ENCODE measurements around the gene RNF220.

DNA sequence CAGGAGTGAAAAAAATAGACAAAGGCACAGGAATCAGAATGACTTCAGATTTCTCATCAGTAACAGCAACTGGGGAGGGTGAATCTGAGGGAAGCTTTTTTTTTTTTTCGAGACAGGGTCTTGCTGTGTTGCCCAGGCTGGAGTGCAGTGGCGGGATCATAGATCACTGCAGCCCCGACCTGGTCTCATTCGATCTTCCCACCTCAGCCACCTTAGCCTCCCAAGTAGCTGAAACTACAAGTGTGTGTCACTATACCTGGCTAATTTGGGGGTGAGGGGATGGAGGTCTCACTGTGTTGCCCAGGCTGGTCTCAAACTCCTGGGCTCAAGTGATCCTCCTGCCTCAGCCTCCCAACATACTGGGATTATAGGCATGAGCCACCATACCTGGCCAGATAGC lies 280.2 kb downstream of the RNF220 start:
- TF ChIP-seq YY1 (IDR thresholded peaks at IDR 0.05; ENCODE audit: insufficient read depth, insufficient replicate concordance, low read depth, low read length) (no peak), MAFF (IDR thresholded peaks at IDR 0.05; ENCODE audit: low read depth, low read length) (no peak), POLR2AphosphoS5 (IDR thresholded peaks at IDR 0.05; ENCODE audit: low read depth, low read length) (no peak), SALL2 (CRISPR knock-in tag; IDR thresholded peaks at IDR 0.05) (no peak), ARID2 (CRISPR knock-in tag; IDR thresholded peaks at IDR 0.05; ENCODE audit: borderline replicate concordance) (no peak), RAD51 (IDR thresholded peaks at IDR 0.05; ENCODE audit: borderline replicate concordance) (no peak), EZH2 (conservative IDR thresholded peaks at IDR 0.05; ENCODE audit: low read depth, low read length) (no peak)
- TF ChIP-seq, protein P1, sequence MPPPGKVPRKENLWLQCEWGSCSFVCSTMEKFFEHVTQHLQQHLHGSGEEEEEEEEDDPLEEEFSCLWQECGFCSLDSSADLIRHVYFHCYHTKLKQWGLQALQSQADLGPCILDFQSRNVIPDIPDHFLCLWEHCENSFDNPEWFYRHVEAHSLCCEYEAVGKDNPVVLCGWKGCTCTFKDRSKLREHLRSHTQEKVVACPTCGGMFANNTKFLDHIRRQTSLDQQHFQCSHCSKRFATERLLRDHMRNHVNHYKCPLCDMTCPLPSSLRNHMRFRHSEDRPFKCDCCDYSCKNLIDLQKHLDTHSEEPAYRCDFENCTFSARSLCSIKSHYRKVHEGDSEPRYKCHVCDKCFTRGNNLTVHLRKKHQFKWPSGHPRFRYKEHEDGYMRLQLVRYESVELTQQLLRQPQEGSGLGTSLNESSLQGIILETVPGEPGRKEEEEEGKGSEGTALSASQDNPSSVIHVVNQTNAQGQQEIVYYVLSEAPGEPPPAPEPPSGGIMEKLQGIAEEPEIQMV (CRISPR knock-in tag; IDR thresholded peaks at IDR 0.05; ENCODE audit: low read depth) = no peak
- TF ChIP-seq, protein P2, sequence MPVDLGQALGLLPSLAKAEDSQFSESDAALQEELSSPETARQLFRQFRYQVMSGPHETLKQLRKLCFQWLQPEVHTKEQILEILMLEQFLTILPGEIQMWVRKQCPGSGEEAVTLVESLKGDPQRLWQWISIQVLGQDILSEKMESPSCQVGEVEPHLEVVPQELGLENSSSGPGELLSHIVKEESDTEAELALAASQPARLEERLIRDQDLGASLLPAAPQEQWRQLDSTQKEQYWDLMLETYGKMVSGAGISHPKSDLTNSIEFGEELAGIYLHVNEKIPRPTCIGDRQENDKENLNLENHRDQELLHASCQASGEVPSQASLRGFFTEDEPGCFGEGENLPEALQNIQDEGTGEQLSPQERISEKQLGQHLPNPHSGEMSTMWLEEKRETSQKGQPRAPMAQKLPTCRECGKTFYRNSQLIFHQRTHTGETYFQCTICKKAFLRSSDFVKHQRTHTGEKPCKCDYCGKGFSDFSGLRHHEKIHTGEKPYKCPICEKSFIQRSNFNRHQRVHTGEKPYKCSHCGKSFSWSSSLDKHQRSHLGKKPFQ (CRISPR knock-in tag; IDR thresholded peaks at IDR 0.05; ENCODE audit: insufficient replicate concordance) = no peak
- TF ChIP-seq, protein P3, sequence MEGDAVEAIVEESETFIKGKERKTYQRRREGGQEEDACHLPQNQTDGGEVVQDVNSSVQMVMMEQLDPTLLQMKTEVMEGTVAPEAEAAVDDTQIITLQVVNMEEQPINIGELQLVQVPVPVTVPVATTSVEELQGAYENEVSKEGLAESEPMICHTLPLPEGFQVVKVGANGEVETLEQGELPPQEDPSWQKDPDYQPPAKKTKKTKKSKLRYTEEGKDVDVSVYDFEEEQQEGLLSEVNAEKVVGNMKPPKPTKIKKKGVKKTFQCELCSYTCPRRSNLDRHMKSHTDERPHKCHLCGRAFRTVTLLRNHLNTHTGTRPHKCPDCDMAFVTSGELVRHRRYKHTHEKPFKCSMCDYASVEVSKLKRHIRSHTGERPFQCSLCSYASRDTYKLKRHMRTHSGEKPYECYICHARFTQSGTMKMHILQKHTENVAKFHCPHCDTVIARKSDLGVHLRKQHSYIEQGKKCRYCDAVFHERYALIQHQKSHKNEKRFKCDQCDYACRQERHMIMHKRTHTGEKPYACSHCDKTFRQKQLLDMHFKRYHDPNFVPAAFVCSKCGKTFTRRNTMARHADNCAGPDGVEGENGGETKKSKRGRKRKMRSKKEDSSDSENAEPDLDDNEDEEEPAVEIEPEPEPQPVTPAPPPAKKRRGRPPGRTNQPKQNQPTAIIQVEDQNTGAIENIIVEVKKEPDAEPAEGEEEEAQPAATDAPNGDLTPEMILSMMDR (CRISPR knock-in tag; IDR thresholded peaks at IDR 0.05) = no peak
- TF ChIP-seq, protein P4, sequence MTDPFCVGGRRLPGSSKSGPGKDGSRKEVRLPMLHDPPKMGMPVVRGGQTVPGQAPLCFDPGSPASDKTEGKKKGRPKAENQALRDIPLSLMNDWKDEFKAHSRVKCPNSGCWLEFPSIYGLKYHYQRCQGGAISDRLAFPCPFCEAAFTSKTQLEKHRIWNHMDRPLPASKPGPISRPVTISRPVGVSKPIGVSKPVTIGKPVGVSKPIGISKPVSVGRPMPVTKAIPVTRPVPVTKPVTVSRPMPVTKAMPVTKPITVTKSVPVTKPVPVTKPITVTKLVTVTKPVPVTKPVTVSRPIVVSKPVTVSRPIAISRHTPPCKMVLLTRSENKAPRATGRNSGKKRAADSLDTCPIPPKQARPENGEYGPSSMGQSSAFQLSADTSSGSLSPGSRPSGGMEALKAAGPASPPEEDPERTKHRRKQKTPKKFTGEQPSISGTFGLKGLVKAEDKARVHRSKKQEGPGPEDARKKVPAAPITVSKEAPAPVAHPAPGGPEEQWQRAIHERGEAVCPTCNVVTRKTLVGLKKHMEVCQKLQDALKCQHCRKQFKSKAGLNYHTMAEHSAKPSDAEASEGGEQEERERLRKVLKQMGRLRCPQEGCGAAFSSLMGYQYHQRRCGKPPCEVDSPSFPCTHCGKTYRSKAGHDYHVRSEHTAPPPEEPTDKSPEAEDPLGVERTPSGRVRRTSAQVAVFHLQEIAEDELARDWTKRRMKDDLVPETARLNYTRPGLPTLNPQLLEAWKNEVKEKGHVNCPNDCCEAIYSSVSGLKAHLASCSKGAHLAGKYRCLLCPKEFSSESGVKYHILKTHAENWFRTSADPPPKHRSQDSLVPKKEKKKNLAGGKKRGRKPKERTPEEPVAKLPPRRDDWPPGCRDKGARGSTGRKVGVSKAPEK (CRISPR knock-in tag; IDR thresholded peaks at IDR 0.05; ENCODE audit: borderline replicate concordance) = no peak
- TF ChIP-seq, protein P5, sequence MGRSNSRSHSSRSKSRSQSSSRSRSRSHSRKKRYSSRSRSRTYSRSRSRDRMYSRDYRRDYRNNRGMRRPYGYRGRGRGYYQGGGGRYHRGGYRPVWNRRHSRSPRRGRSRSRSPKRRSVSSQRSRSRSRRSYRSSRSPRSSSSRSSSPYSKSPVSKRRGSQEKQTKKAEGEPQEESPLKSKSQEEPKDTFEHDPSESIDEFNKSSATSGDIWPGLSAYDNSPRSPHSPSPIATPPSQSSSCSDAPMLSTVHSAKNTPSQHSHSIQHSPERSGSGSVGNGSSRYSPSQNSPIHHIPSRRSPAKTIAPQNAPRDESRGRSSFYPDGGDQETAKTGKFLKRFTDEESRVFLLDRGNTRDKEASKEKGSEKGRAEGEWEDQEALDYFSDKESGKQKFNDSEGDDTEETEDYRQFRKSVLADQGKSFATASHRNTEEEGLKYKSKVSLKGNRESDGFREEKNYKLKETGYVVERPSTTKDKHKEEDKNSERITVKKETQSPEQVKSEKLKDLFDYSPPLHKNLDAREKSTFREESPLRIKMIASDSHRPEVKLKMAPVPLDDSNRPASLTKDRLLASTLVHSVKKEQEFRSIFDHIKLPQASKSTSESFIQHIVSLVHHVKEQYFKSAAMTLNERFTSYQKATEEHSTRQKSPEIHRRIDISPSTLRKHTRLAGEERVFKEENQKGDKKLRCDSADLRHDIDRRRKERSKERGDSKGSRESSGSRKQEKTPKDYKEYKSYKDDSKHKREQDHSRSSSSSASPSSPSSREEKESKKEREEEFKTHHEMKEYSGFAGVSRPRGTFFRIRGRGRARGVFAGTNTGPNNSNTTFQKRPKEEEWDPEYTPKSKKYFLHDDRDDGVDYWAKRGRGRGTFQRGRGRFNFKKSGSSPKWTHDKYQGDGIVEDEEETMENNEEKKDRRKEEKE (IDR thresholded peaks at IDR 0.05) = no peak
